ENCODE measurements around the gene SORCS2. TPM values are rescaled to one million over a fixed set of nuclear protein-coding genes. Genes with fewer than 3 reads are reported as not detected.

Gene SORCS2
- total RNA-seq, 2 experiments from 2014 or later, result 0.03 TPM; not detected in 1

DNA sequence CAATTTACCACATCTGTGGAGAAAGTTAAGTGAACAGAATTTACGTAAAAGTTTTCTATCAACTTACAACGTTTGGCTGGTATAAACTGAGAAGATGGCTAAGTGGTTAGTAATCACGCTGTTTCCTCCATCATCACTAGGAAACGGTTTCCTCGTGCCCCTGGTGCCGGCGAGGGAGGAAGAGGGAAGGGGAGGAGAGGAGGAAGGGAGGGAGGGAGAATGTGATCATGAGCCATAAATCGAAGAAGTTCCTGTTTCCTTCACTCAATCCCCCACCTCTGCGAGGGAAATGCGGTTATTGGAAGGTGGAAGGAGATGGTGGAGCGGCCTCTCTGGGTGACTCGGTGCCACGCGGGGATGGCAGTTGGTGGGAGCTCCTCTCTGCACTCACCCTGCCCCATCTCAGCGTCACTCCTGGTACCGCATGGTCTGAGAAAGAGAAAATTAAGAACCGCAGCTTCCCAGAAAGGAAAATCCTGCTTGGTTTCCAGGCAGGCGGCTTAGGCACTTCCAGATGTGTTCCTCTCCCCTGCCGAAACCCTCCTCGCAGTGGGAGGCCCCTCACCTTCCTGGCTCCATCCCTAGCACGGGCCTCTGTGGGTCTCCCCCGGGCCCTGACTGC is 530.5 kb downstream of the SORCS2 start:
- Histone ChIP-seq H3K79me2 (ENCODE audit: insufficient read depth, low read depth, low read length) (no peaks in the 10 kb centered on the region), H3K4me2 (ENCODE audit: low read length) (no peak overlapping the region), H4K20me1 (ENCODE audit: insufficient read depth, low read length) (no peaks in the 10 kb centered on the region), H3K9me3 (ENCODE audit: low read length) (no peaks in the 10 kb centered on the region), H3K27ac (ENCODE audit: low read depth, low read length, poor library complexity, severe bottlenecking) (no peak overlapping the region), H3K4me3 (ENCODE audit: low read depth, low read length, poor library complexity, severe bottlenecking) (no peak overlapping the region), H3K4me1 (ENCODE audit: insufficient read depth, low read length, poor library complexity, severe bottlenecking) (no peaks in the 10 kb centered on the region), H2AFZ (ENCODE audit: low read length) (no peak overlapping the region), H3K9me2 (ENCODE audit: insufficient read depth, low read length) (no peaks in the 10 kb centered on the region), H3K36me3 (ENCODE audit: insufficient read depth, low read length) (no peaks in the 10 kb centered on the region)
- DNase-seq (ENCODE audit: low spot score), result no peak
- CTCF ChIA-PET (ENCODE audit: unreplicated experiment), result no interaction called here
- POLR2A ChIA-PET, result no interaction called here
- TF ChIP-seq, protein P1, sequence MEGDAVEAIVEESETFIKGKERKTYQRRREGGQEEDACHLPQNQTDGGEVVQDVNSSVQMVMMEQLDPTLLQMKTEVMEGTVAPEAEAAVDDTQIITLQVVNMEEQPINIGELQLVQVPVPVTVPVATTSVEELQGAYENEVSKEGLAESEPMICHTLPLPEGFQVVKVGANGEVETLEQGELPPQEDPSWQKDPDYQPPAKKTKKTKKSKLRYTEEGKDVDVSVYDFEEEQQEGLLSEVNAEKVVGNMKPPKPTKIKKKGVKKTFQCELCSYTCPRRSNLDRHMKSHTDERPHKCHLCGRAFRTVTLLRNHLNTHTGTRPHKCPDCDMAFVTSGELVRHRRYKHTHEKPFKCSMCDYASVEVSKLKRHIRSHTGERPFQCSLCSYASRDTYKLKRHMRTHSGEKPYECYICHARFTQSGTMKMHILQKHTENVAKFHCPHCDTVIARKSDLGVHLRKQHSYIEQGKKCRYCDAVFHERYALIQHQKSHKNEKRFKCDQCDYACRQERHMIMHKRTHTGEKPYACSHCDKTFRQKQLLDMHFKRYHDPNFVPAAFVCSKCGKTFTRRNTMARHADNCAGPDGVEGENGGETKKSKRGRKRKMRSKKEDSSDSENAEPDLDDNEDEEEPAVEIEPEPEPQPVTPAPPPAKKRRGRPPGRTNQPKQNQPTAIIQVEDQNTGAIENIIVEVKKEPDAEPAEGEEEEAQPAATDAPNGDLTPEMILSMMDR (conservative IDR thresholded peaks at IDR 0.05; ENCODE audit: low read length), result no peak
- no peak for TF ChIP-seq EZH2phosphoT487 (IDR thresholded peaks at IDR 0.05; ENCODE audit: borderline replicate concordance, low read depth, low read length)
- no TSS peak for BruUV-seq (replicated peaks)
- intact Hi-C loops (cut with micrococcal nuclease; ENCODE audit: unreplicated experiment), result no loop called here

DNA sequence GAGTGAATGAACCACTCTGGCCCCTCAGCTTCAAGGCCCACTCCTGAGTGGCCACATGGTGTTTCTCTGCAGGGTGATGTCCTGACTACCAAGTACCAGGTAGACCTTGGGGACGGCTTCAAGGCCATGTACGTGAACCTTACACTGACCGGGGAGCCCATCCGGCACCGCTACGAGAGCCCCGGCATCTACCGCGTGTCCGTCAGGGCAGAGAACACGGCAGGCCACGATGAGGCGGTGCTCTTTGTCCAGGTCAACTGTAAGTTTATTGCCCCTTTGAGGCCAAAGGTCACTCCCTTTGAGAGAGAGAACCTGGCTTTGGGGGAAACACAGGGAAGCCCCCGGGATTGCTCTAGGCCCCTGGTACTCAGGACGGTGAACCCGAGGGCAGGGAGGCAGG is 531.3 kb downstream of the SORCS2 start:
- intact Hi-C loops (cut with micrococcal nuclease; ENCODE audit: unreplicated experiment), result no loop called here
- H4K20me1 ChIP-seq (ENCODE audit: insufficient read depth, low read length), result no peaks in the 10 kb centered on the region
- BruUV-seq (replicated peaks), result no TSS peak
- TF ChIP-seq, protein P1 (conservative IDR thresholded peaks at IDR 0.05; ENCODE audit: low read length), result no peak
- TF ChIP-seq EZH2phosphoT487 (IDR thresholded peaks at IDR 0.05; ENCODE audit: borderline replicate concordance, low read depth, low read length), result no peak
- H3K79me2 ChIP-seq (ENCODE audit: insufficient read depth, low read depth, low read length), result no peaks in the 10 kb centered on the region
- H3K9me2 ChIP-seq (ENCODE audit: insufficient read depth, low read length), result no peaks in the 10 kb centered on the region
- no peak overlapping the region for H3K4me2 ChIP-seq (ENCODE audit: low read length)
- no peak for DNase-seq (ENCODE audit: low spot score)
- no peaks in the 10 kb centered on the region for H3K9me3 ChIP-seq (ENCODE audit: low read length)
- no peak overlapping the region for H3K27ac ChIP-seq (ENCODE audit: low read depth, low read length, poor library complexity, severe bottlenecking)
- POLR2A ChIA-PET, result no interaction called here
- H3K36me3 ChIP-seq (ENCODE audit: insufficient read depth, low read length), result no peaks in the 10 kb centered on the region
- H2AFZ ChIP-seq (ENCODE audit: low read length), result no peak overlapping the region
- CTCF ChIA-PET (ENCODE audit: unreplicated experiment), result no interaction called here
- no peaks in the 10 kb centered on the region for H3K4me1 ChIP-seq (ENCODE audit: insufficient read depth, low read length, poor library complexity, severe bottlenecking)
- no peak overlapping the region for H3K4me3 ChIP-seq (ENCODE audit: low read depth, low read length, poor library complexity, severe bottlenecking)

DNA sequence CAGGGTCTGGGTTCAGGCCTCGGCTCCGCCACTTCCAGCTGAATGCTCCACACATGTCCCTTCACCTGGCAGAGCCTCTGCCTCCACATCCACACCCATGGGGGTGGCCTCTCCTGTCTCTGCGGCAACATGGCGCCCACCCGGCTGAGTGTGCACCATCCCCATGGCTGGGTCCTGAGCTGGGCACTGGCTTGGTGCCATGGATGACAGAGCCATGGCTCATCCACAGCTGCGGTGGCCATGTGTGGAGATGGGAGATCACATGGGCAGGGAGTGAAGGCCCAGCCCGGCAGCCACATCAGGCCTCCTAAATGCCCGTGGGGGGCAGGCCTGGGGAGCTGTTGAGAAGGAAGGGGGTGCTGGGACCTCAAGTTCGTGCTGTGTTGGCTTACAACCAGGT is 533.6 kb downstream of the SORCS2 start:
- no peak overlapping the region for H3K4me3 ChIP-seq (ENCODE audit: low read depth, low read length, poor library complexity, severe bottlenecking)
- no peaks in the 10 kb centered on the region for H3K9me2 ChIP-seq (ENCODE audit: insufficient read depth, low read length)
- no peak for DNase-seq (ENCODE audit: low spot score)
- CTCF ChIA-PET (ENCODE audit: unreplicated experiment), result no interaction called here
- no peaks in the 10 kb centered on the region for H3K9me3 ChIP-seq (ENCODE audit: low read length)
- TF ChIP-seq, protein P1 (conservative IDR thresholded peaks at IDR 0.05; ENCODE audit: low read length), result no peak
- TF ChIP-seq EZH2phosphoT487 (IDR thresholded peaks at IDR 0.05; ENCODE audit: borderline replicate concordance, low read depth, low read length), result no peak
- no peaks in the 10 kb centered on the region for H3K4me1 ChIP-seq (ENCODE audit: insufficient read depth, low read length, poor library complexity, severe bottlenecking)
- H3K79me2 ChIP-seq (ENCODE audit: insufficient read depth, low read depth, low read length), result no peaks in the 10 kb centered on the region
- no peaks in the 10 kb centered on the region for H3K36me3 ChIP-seq (ENCODE audit: insufficient read depth, low read length)
- H3K4me2 ChIP-seq (ENCODE audit: low read length), result no peak overlapping the region
- H3K27ac ChIP-seq (ENCODE audit: low read depth, low read length, poor library complexity, severe bottlenecking), result no peak overlapping the region
- POLR2A ChIA-PET, result no interaction called here
- H2AFZ ChIP-seq (ENCODE audit: low read length), result no peak overlapping the region
- no peaks in the 10 kb centered on the region for H4K20me1 ChIP-seq (ENCODE audit: insufficient read depth, low read length)
- intact Hi-C loops (cut with micrococcal nuclease; ENCODE audit: unreplicated experiment), result no loop called here
- BruUV-seq (replicated peaks), result no TSS peak

Data from OCI-LY7 (cell line).